SK-N-MC (cell line): ENCODE data around the gene CCDC73.
"Not testable (repeated sequence)": the region's sequence is repeated elsewhere in the genome, so short reads cannot be mapped to it uniquely, and the experiment has no call there.

Experiments used
- DNase-seq: peaks from one replicate; pipeline ENCODE4 v3.0.0-alpha.2; 2011; ENCODE audit warnings: low read depth, low spot score
- H3K27ac ChIP-seq: fragments of 200-600 bp; sonication (generic); 2 replicates; pipeline ENCODE4 v1.5.1; 2016; ENCODE audit warnings: mixed run types
- H3K36me3 ChIP-seq: fragments of 200-600 bp; sonication (generic); 2 replicates; pipeline ENCODE4 v1.6.1; 2017; ENCODE audit warnings: antibody characterized with exemption, low read length, mixed read lengths; ENCODE audit not compliant: insufficient read depth
- H3K4me3 ChIP-seq: fragments of 200-600 bp; sonication (generic); 2 replicates; pipeline ENCODE4 v1.5.1; 2016
- H3K9ac ChIP-seq: fragments of 200-600 bp; sonication (generic); 2 replicates; pipeline ENCODE4 v1.8.0; 2017; ENCODE audit warnings: mixed run types, mixed read lengths; ENCODE audit not compliant: insufficient read length
- H3K9me3 ChIP-seq: fragments of 200-600 bp; sonication (generic); 2 replicates; pipeline ENCODE4 v1.6.1; 2017; ENCODE audit warnings: low read depth, mild to moderate bottlenecking, antibody characterized with exemption, low read length, moderate library complexity, mixed read lengths
- EZH2 ChIP-seq: fragments of 200-600 bp; sonication (generic); IDR thresholded peaks from one replicate; pipeline ENCODE4 v1.6.1; 2017; ENCODE audit warnings: antibody characterized with exemption
- FOXP2 ChIP-seq: optimal IDR thresholded peaks from 2 replicates; pipeline ENCODE3; 2011; ENCODE audit warnings: mild to moderate bottlenecking, moderate library complexity; ENCODE audit not compliant: insufficient read depth; ENCODE audit errors: extremely low read length, control extremely low read depth
- POLR2AphosphoS5 ChIP-seq: IDR thresholded peaks from 2 replicates; pipeline ENCODE4 v1.6.1; 2012; ENCODE audit warnings: mild to moderate bottlenecking, low read depth, low read length, borderline replicate concordance

CCDC73 gene

GRCh38 chr11:32786811-32787210 lies 7.7 kb downstream of the CCDC73 start:
- TF ChIP-seq POLR2AphosphoS5 (no peak), FOXP2 (no peak), EZH2 (no peak)
- Histone ChIP-seq H3K36me3 (no peaks in the 10 kb centered on the region), H3K9me3 (no peaks in the 10 kb centered on the region), H3K4me3 (no peak overlapping the region), H3K9ac (no peak overlapping the region), H3K27ac (no peak overlapping the region)
- DNase-seq = no peak

GRCh38 chr11:32785262-32785661 lies 9.2 kb downstream of the CCDC73 start:
- DNase-seq = no peak
- H3K9ac ChIP-seq = no peak overlapping the region
- H3K9me3 ChIP-seq = no peaks in the 10 kb centered on the region
- H3K4me3 ChIP-seq = no peak overlapping the region
- no peak overlapping the region for H3K27ac ChIP-seq
- H3K36me3 ChIP-seq = no peaks in the 10 kb centered on the region
- TF ChIP-seq POLR2AphosphoS5 (no peak), FOXP2 (no peak), EZH2 (no peak)

GRCh38 chr11:32781721-32782120 lies 12.7 kb downstream of the CCDC73 start:
- Histone ChIP-seq H3K27ac (no peak overlapping the region), H3K4me3 (no peak overlapping the region), H3K9me3 (no peaks in the 10 kb centered on the region), H3K36me3 (no peaks in the 10 kb centered on the region), H3K9ac (no peak overlapping the region)
- TF ChIP-seq POLR2AphosphoS5 (no peak), EZH2 (no peak), FOXP2 (no peak)
- DNase-seq = no peak

GRCh38 chr11:32780839-32781238 lies 13.6 kb downstream of the CCDC73 start:
- not testable (repeated sequence) for H3K4me3 ChIP-seq, H3K36me3 ChIP-seq, H3K9ac ChIP-seq, H3K27ac ChIP-seq, DNase-seq, H3K9me3 ChIP-seq

GRCh38 chr11:32779136-32779535 lies 15.3 kb downstream of the CCDC73 start:
- Histone ChIP-seq H3K4me3 (no peak overlapping the region), H3K9ac (no peak overlapping the region), H3K36me3 (no peaks in the 10 kb centered on the region), H3K9me3 (no peaks in the 10 kb centered on the region), H3K27ac (no peak overlapping the region)
- TF ChIP-seq FOXP2 = no peak
- no peak for TF ChIP-seq EZH2
- TF ChIP-seq POLR2AphosphoS5 = no peak
- no peak for DNase-seq

- Histone ChIP-seq H3K4me3 (no peak overlapping the region), H3K9me3 (no peaks in the 10 kb centered on the region), H3K9ac (no peak overlapping the region), H3K36me3 (no peaks in the 10 kb centered on the region), H3K27ac (no peak overlapping the region)
- TF ChIP-seq POLR2AphosphoS5 (no peak), EZH2 (no peak), FOXP2 (no peak)
- DNase-seq = no peak
Observed at GRCh38 chr11:32775908-32776307, 18.6 kb downstream of the CCDC73 start.

- TF ChIP-seq POLR2AphosphoS5 = no peak
- no peak for TF ChIP-seq FOXP2
- TF ChIP-seq EZH2 = no peak
- DNase-seq = no peak
- H3K36me3 ChIP-seq = no peaks in the 10 kb centered on the region
- no peak overlapping the region for H3K9ac ChIP-seq
- no peak overlapping the region for H3K4me3 ChIP-seq
- H3K9me3 ChIP-seq = no peaks in the 10 kb centered on the region
- H3K27ac ChIP-seq = no peak overlapping the region
Observed at GRCh38 chr11:32774081-32774480, 20.4 kb downstream of the CCDC73 start.

- TF ChIP-seq EZH2 (no peak), FOXP2 (no peak), POLR2AphosphoS5 (no peak)
- DNase-seq = no peak
- no peaks in the 10 kb centered on the region for H3K36me3 ChIP-seq
- H3K9ac ChIP-seq = no peak overlapping the region
- no peak overlapping the region for H3K4me3 ChIP-seq
- H3K9me3 ChIP-seq = no peaks in the 10 kb centered on the region
- H3K27ac ChIP-seq = no peak overlapping the region
Observed at GRCh38 chr11:32772731-32773130, 21.7 kb downstream of the CCDC73 start.

- H3K4me3 ChIP-seq, H3K9me3 ChIP-seq, H3K27ac ChIP-seq, H3K36me3 ChIP-seq, H3K9ac ChIP-seq, DNase-seq: not testable (repeated sequence)
Observed at GRCh38 chr11:32761774-32762173, 32.7 kb downstream of the CCDC73 start.

GRCh38 chr11:32758291-32758690 lies 36.2 kb downstream of the CCDC73 start:
- DNase-seq = no peak
- Histone ChIP-seq H3K9me3 (no peaks in the 10 kb centered on the region), H3K9ac (no peak overlapping the region), H3K27ac (no peak overlapping the region), H3K4me3 (no peak overlapping the region), H3K36me3 (no peaks in the 10 kb centered on the region)
- TF ChIP-seq FOXP2 = no peak
- no peak for TF ChIP-seq EZH2
- TF ChIP-seq POLR2AphosphoS5 = no peak

GRCh38 chr11:32753181-32753580 lies 41.3 kb downstream of the CCDC73 start:
- not testable (repeated sequence) for DNase-seq, H3K9ac ChIP-seq

More at GRCh38 chr11:32753181-32753580, 41.3 kb downstream of the CCDC73 start:
- not testable (repeated sequence) for H3K36me3 ChIP-seq, H3K9me3 ChIP-seq, H3K4me3 ChIP-seq, H3K27ac ChIP-seq
